K562 (cell line): Measurements from ENCODE around the gene SH3RF1. TPM values are rescaled to one million over a fixed set of nuclear protein-coding genes. Genes with fewer than 3 reads are reported as not detected.

Experiments used
- ATAC-seq: fragments of 200-7000 bp; cut with Tn5 transposase; 3 replicates; pipeline ENCODE4 v1.9.1; 2020; ENCODE audit warnings: moderate library complexity
- BruUV-seq: library from RNA; stranded (reverse); fragments of 400-500 nt; replicated peaks from 2 replicates; lab custom pipeline; 2021; lab: Mats Ljungman, UMichigan
- CTCF ChIA-PET: fragments of 300-600 bp; formaldehyde crosslinking; extraction: SDS; loops from one replicate; lab custom pipeline; 2021; ENCODE audit warnings: low intra/inter-chr PET ratio; lab: Yijun Ruan, JAX
- POLR2A ChIA-PET: fragments of 300-600, 350-650 bp; sonication (Branson Sonifier 250); formaldehyde crosslinking; extraction: SDS; loops from one replicate; lab custom pipeline; 2021; ENCODE audit warnings: antibody characterized with exemption, inconsistent platforms; lab: Yijun Ruan, JAX
- DNase-seq, 4 experiments: peaks; one replicate each; pipeline versions ENCODE4 v3.0.0 to v3.0.0-alpha.2; 2011 to 2018; ENCODE audit warnings: low spot score in 3 of 4, mixed read lengths in 3 of 4; ENCODE audit errors: extremely low read depth in 1 of 4
- FAIRE-seq: peaks from 2 replicates; lab custom pipeline; 2011; peaks lifted over from hg19 to GRCh38; lab: Jason Lieb, UNC
- H2AFZ ChIP-seq: 2 replicates; pipeline ENCODE4 v1.6.0; 2011; ENCODE audit warnings: low read depth, low read length, control low read depth, inconsistent platforms
- H3K27ac ChIP-seq: fragments of 200-600 bp; 3 replicates; pipeline ENCODE4 v1.8.0; 2011; ENCODE audit warnings: low read depth, mild to moderate bottlenecking, control low read depth, inconsistent platforms, low read length, moderate library complexity, mixed read lengths; ENCODE audit errors: extremely low read depth
- H3K27me3 ChIP-seq, 2 experiments: fragments of 300-600 bp in 1 of 2; 2 replicates in 1 of 2; 3 replicates in 1 of 2; pipeline versions ENCODE4 v1.6.0 to v1.8.0; 2011; ENCODE audit warnings: inconsistent platforms in 2 of 2, low read length in 2 of 2, mild to moderate bottlenecking in 1 of 2, mixed read lengths in 1 of 2, moderate library complexity in 1 of 2; ENCODE audit not compliant: control insufficient read depth in 2 of 2, insufficient read depth in 2 of 2
- H3K36me3 ChIP-seq: fragments of 300-600 bp; 3 replicates; pipeline ENCODE4 v1.8.0; 2011; ENCODE audit warnings: mild to moderate bottlenecking, low read length, inconsistent platforms; ENCODE audit not compliant: control insufficient read depth, insufficient read depth
- H3K4me1 ChIP-seq, 2 experiments: fragments of 200-600 bp in 1 of 2; replicated peaks in 1 of 2; 2 replicates in 1 of 2; 3 replicates in 1 of 2; pipeline versions ENCODE4 v1.5.1 to v1.8.0; 2011; ENCODE audit warnings: inconsistent platforms in 2 of 2, low read length in 2 of 2, mild to moderate bottlenecking in 1 of 2, mixed read lengths in 1 of 2, moderate library complexity in 1 of 2; ENCODE audit not compliant: control insufficient read depth in 2 of 2, insufficient read depth in 2 of 2
- H3K4me2 ChIP-seq: 2 replicates; pipeline ENCODE4 v1.6.1; 2011; ENCODE audit warnings: low read length, control low read depth, inconsistent platforms, mixed read lengths; ENCODE audit not compliant: insufficient read depth
- H3K4me3 ChIP-seq: fragments of 200-600 bp; sonication (generic), shearing (Covaris generic); 2 replicates; pipeline ENCODE4 v1.5.1; 2016; ENCODE audit warnings: control low read depth, inconsistent platforms
- H3K79me2 ChIP-seq: fragments of 200-600 bp; 3 replicates; pipeline ENCODE4 v1.8.0; 2011; ENCODE audit warnings: low read length, inconsistent platforms; ENCODE audit not compliant: control insufficient read depth, insufficient read depth
- H3K9ac ChIP-seq, 2 experiments: 2 replicates each; pipeline versions ENCODE4 v1.6.0 to v1.6.1; 2011; ENCODE audit warnings: low read depth in 2 of 2, low read length in 2 of 2, control low read depth in 1 of 2, inconsistent platforms in 1 of 2, mild to moderate bottlenecking in 1 of 2, mixed read lengths in 1 of 2; ENCODE audit not compliant: insufficient read depth in 1 of 2
- H3K9me1 ChIP-seq: one replicate; pipeline ENCODE4 v1.6.0; 2011; ENCODE audit warnings: inconsistent platforms, mild to moderate bottlenecking, low read length, moderate library complexity; ENCODE audit not compliant: control insufficient read depth, insufficient read depth
- H3K9me3 ChIP-seq: replicated peaks from 2 replicates; pipeline ENCODE4 v1.5.1; 2011; ENCODE audit warnings: low read depth, low read length, inconsistent platforms; ENCODE audit not compliant: control insufficient read depth, insufficient read depth
- H4K20me1 ChIP-seq: replicated peaks from 2 replicates; pipeline ENCODE4 v1.6.1; 2011; ENCODE audit warnings: low read length, inconsistent platforms, mixed read lengths; ENCODE audit not compliant: control insufficient read depth, insufficient read depth
- ATF1 ChIP-seq, 2 experiments: fragments of 450-650 bp in 1 of 2; IDR thresholded peaks; 2 replicates each; pipeline ENCODE4 v1.6.1; 2016; ENCODE audit warnings: missing compliant biosample characterization in 1 of 2, missing genetic modification characterization in 1 of 2
- CEBPB ChIP-seq: fragments of 450-650 bp; IDR thresholded peaks from 2 replicates; pipeline ENCODE4 v1.6.1; 2016; ENCODE audit warnings: missing genetic modification characterization, missing compliant biosample characterization
- CEBPG ChIP-seq, 3 experiments: fragments of 200-800 bp in 1 of 3; sonication (Bioruptor generic) in 1 of 3; sonication (generic) in 1 of 3; formaldehyde crosslinking in 1 of 3; IDR thresholded peaks in 2 of 3; conservative IDR thresholded peaks in 1 of 3; 2 replicates each; pipeline versions ENCODE4 v1.6.1 to v1.8.0; 2016 to 2022; ENCODE audit warnings: missing compliant biosample characterization in 2 of 3, missing genetic modification characterization in 2 of 3, mild to moderate bottlenecking in 1 of 3, missing genetic modification reagents in 1 of 3
- GMEB1 ChIP-seq: fragments of 250-450 bp; sonication (Bioruptor Pico); IDR thresholded peaks from 2 replicates; pipeline ENCODE4 v1.4.0; 2020; ENCODE audit warnings: mild to moderate bottlenecking
- HMBOX1 ChIP-seq: sonication (generic); IDR thresholded peaks from 2 replicates; pipeline ENCODE4 v1.6.1; 2016
- MTA1 ChIP-seq: fragments of 450-650 bp; IDR thresholded peaks from 2 replicates; pipeline ENCODE4 v1.6.1; 2017; ENCODE audit warnings: borderline replicate concordance
- NFE2 ChIP-seq: IDR thresholded peaks from 2 replicates; pipeline ENCODE4 v1.6.1; 2014; ENCODE audit warnings: antibody characterized with exemption, low read depth
- TEAD4 ChIP-seq, 2 experiments: sonication (generic) in 1 of 2; formaldehyde crosslinking in 1 of 2; IDR thresholded peaks; 2 replicates each; pipeline versions ENCODE4 v1.6.1 to v1.8.0; 2012 to 2022; ENCODE audit warnings: borderline replicate concordance in 1 of 2, inconsistent platforms in 1 of 2, low read length in 1 of 2, mild to moderate bottlenecking in 1 of 2, missing genetic modification reagents in 1 of 2
- VEZF1 ChIP-seq: fragments of 200-800 bp; sonication (Bioruptor generic); IDR thresholded peaks from 2 replicates; pipeline ENCODE4 v1.6.1; 2017; ENCODE audit warnings: missing genetic modification characterization, missing compliant biosample characterization
- WGBS: fragments of 100-300 bp; shearing (Covaris generic); methylation state at CpG from one replicate; pipeline ENCODE4 v1.1.6; 2016; ENCODE audit warnings: low coverage, mixed read lengths; ENCODE audit not compliant: insufficient coverage; ENCODE audit errors: missing lambda C conversion rate; 5-methylcytosine and 5-hydroxymethylcytosine counted together
- in situ Hi-C: fragments of 300-500 bp; cut with MboI; formaldehyde crosslinking; loops from 4 replicates; pipeline ENCODE4 v1.15.0; 2018; ENCODE audit warnings: inconsistent platforms, mixed read lengths
- intact Hi-C: fragments of 100-400 bp; cut with micrococcal nuclease; formaldehyde crosslinking; loops from 2 replicates; pipeline ENCODE4 v1.14.2; 2022
- polyA plus RNA-seq, 8 experiments: library from polyadenylated mRNA; depleted of rRNA in 4 of 8; stranded (reverse) in 5 of 8; unstranded in 3 of 8; fragments of >200 nt; fragmentation: Nextera tagmentation in 2 of 8; fragmentation: Illumina TruSeq in 1 of 8; extraction: Ambion mirVana in 2 of 8; extraction: Trizol in 1 of 8; gene quantifications; 2 replicates each; pipeline versions ENCODE4 v1.2.1 to v1.2.3, GENCODE V29; 2011 to 2014; ENCODE audit warnings: inconsistent platforms in 1 of 8, missing spikeins in 1 of 8
- total RNA-seq, 7 experiments: library from RNA; depleted of rRNA in 6 of 7; stranded (reverse); fragments of >200 nt in 6 of 7; fragmentation: Illumina TruSeq in 2 of 7; extraction: Trizol in 2 of 7; gene quantifications; 2 replicates each; pipeline versions ENCODE4 v1.2.1 to v1.2.3, GENCODE V29; 2011 to 2021; ENCODE audit warnings: low replicate concordance in 1 of 7

Gene SH3RF1
- total and polyA plus RNA-seq, 9 of the 15 experiments (the other 6 are each of a cell fraction or from before 2014, with no cell fraction given), result 0.04 to 0.16 (median 0.11) TPM; not detected in 6

GRCh38 chr4:169098969-169099690 is 171.6 kb downstream of the SH3RF1 start:
- Histone ChIP-seq H3K27ac (no peak overlapping the region), H3K4me2 (no peak overlapping the region), H3K36me3 (no peaks in the 10 kb centered on the region), H3K4me3 (no peak overlapping the region), H3K4me1 (no peaks in the 10 kb centered on the region; a peak in 1 of 5 replicates), H3K9me1 (no peaks in the 10 kb centered on the region), H3K9me3 (no peaks in the 10 kb centered on the region), H3K9ac (no peak overlapping the region), H2AFZ (no peak overlapping the region), H3K79me2 (no peaks in the 10 kb centered on the region), H3K27me3 (peaks cover 0 to 4% of the 10 kb centered on the region in 2 experiments; a peak in 1 of 5 replicates), H4K20me1 (no peaks in the 10 kb centered on the region)
- 2% methylated on average over 4 of the region's 4 CpGs for WGBS
- TF ChIP-seq MTA1 (no peak), CEBPB (peak; percentile 40; the same call in 1 of the 2 replicates), CEBPG (CRISPR knock-in tag; IDR thresholded peaks at IDR 0.05) (no peak), CEBPG (tag; conservative IDR thresholded peaks at IDR 0.05 in 1 of 2, IDR thresholded peaks at IDR 0.05 in 1 of 2) (peak; percentile 77 to 80)
- BruUV-seq, result no TSS peak
- in situ Hi-C loops (no loop called here), intact Hi-C loops (no loop called here)
- no peak for DNase-seq
- ChIA-PET CTCF (no interaction called here), POLR2A (interaction anchor here (0.8 to 1.1 kb wide), 2 partner anchors 12 to 17 kb away, joined by 3 read pairs; no protein-coding TSS in a partner anchor)
- no peak for ATAC-seq
- no peak for FAIRE-seq

- no peak overlapping the region for H3K4me2 ChIP-seq
- CTCF ChIA-PET, result no interaction called here
- no peak for TF ChIP-seq VEZF1 (CRISPR knock-in tag)
- TF ChIP-seq ATF1 (CRISPR knock-in tag; IDR thresholded peaks at IDR 0.05), result no peak
- no peak for TF ChIP-seq ATF1 (tag; IDR thresholded peaks at IDR 0.05)
- peak; percentile 39; the same call in 1 of the 2 replicates for TF ChIP-seq NFE2
- TF ChIP-seq TEAD4 (IDR thresholded peaks at IDR 0.05; ENCODE audit: low read length), result peak; percentile 46; the same call in 1 of the 2 replicates
- no peak for TF ChIP-seq TEAD4 (CRISPR knock-in tag; IDR thresholded peaks at IDR 0.05; ENCODE audit: borderline replicate concordance)
- TF ChIP-seq HMBOX1, result peak; percentile 68
- TF ChIP-seq GMEB1, result no peak
These were observed 172.2 kb downstream of the SH3RF1 start for GRCh38 chr4:169098532-169098931.

More at GRCh38 chr4:169098532-169098931, 172.2 kb downstream of the SH3RF1 start:
- intact Hi-C loops, result no loop called here
- H2AFZ ChIP-seq, result no peak overlapping the region
- no peak overlapping the region for H3K4me3 ChIP-seq
- ATAC-seq, result no peak
- WGBS, result 2% methylated on average over 2 of the region's 2 CpGs
- FAIRE-seq, result peak; percentile 11
- H3K79me2 ChIP-seq, result no peaks in the 10 kb centered on the region
- POLR2A ChIA-PET, result interaction anchor here (0.8 kb wide), 1 partner anchor 18 kb away, joined by 3 read pairs; no protein-coding TSS in a partner anchor
- BruUV-seq, result no TSS peak
- no peaks in the 10 kb centered on the region for H3K36me3 ChIP-seq
- H3K27ac ChIP-seq, result no peak overlapping the region
- in situ Hi-C loops, result no loop called here
- H3K9me1 ChIP-seq, result no peaks in the 10 kb centered on the region
- H3K27me3 ChIP-seq, result no peaks in the 10 kb centered on the region
- H3K9ac ChIP-seq, result no peak overlapping the region
- no peaks in the 10 kb centered on the region; a peak in 1 of 5 replicates for H3K4me1 ChIP-seq
- DNase-seq, result peak in 1 of 4 experiments; percentile 7
- H4K20me1 ChIP-seq, result no peaks in the 10 kb centered on the region
- no peaks in the 10 kb centered on the region for H3K9me3 ChIP-seq
